PC-3 (cell line): Measurements from ENCODE around the gene ROS1. TPM values are rescaled to one million over a fixed set of nuclear protein-coding genes. Genes with fewer than 3 reads are reported as not detected.

Source experiments
- ATAC-seq: fragments of 200-7000 bp; cut with Tn5 transposase; 2 replicates; pipeline ENCODE4 v1.9.1; 2020; ENCODE audit warnings: mild to moderate bottlenecking, moderate library complexity
- BruUV-seq: library from RNA; stranded (reverse); fragments of 400-500 nt; replicated peaks from 2 replicates; lab custom pipeline; 2021; lab: Mats Ljungman, UMichigan
- CTCF ChIA-PET: fragments of 300-600 bp; sonication (Branson Sonifier 250); formaldehyde crosslinking; loops from one replicate; lab custom pipeline; 2022; ENCODE audit warnings: antibody characterized with exemption; lab: Charles Lee
- POLR2A ChIA-PET: fragments of 300-600 bp; sonication (Branson Sonifier 250); formaldehyde crosslinking; loops from one replicate; lab custom pipeline; 2022; ENCODE audit warnings: antibody characterized with exemption; ENCODE audit not compliant: unreplicated experiment; lab: Charles Lee
- DNase-seq: peaks from one replicate; pipeline ENCODE4 v3.0.0-alpha.2; 2015
- H2AFZ ChIP-seq: fragments of 300-600 bp; sonication (generic); 2 replicates; pipeline ENCODE4 v1.6.0; 2016; ENCODE audit warnings: antibody characterized with exemption, low read length
- H3F3A ChIP-seq: fragments of 300-600 bp; sonication (generic); one replicate; pipeline ENCODE4 v1.6.0; 2017; ENCODE audit warnings: antibody characterized with exemption, low read length, control low read depth, mild to moderate bottlenecking; ENCODE audit not compliant: unreplicated experiment
- H3K27ac ChIP-seq: fragments of 300-600 bp; sonication (generic); 2 replicates; pipeline ENCODE4 v1.5.1; 2016; ENCODE audit warnings: mild to moderate bottlenecking, low read length
- H3K27me3 ChIP-seq: fragments of 300-600 bp; sonication (generic); 2 replicates; pipeline ENCODE4 v1.6.1; 2016; ENCODE audit warnings: low read length, mixed read lengths
- H3K36me3 ChIP-seq: fragments of 300-600 bp; sonication (generic); 2 replicates; pipeline ENCODE4 v1.6.1; 2016; ENCODE audit warnings: low read depth, mixed run types, low read length, mixed read lengths
- H3K4me1 ChIP-seq: fragments of 300-600 bp; sonication (generic); 2 replicates; pipeline ENCODE4 v1.5.1; 2016; ENCODE audit warnings: low read length; ENCODE audit not compliant: insufficient read depth
- H3K4me2 ChIP-seq: fragments of 300-600 bp; sonication (generic); 2 replicates; pipeline ENCODE4 v1.6.0; 2016; ENCODE audit warnings: low read length
- H3K4me3 ChIP-seq: fragments of 300-600 bp; sonication (generic); 2 replicates; pipeline ENCODE4 v1.5.1; 2016; ENCODE audit warnings: mild to moderate bottlenecking, low read length, mixed read lengths
- H3K79me2 ChIP-seq: fragments of 300-600 bp; sonication (generic); 2 replicates; pipeline ENCODE4 v1.6.1; 2017; ENCODE audit warnings: low read length, mixed read lengths
- H3K9ac ChIP-seq: fragments of 300-600 bp; sonication (generic); 2 replicates; pipeline ENCODE4 v1.6.0; 2016; ENCODE audit warnings: mild to moderate bottlenecking, low read length
- H3K9me2 ChIP-seq: fragments of 300-600 bp; sonication (generic); replicated peaks from 2 replicates; pipeline ENCODE4 v1.6.1; 2016; ENCODE audit warnings: mixed run types, low read length, mixed read lengths
- H3K9me3 ChIP-seq: fragments of 300-600 bp; sonication (generic); 2 replicates; pipeline ENCODE4 v1.6.1; 2016; ENCODE audit warnings: low read length, mixed read lengths
- H4K20me1 ChIP-seq: fragments of 300-600 bp; sonication (generic); 2 replicates; pipeline ENCODE4 v1.6.1; 2016; ENCODE audit warnings: low read length, mixed read lengths
- EZH2 ChIP-seq: fragments of 300-600 bp; sonication (generic); IDR thresholded peaks from one replicate; pipeline ENCODE4 v1.6.1; 2017; ENCODE audit warnings: antibody characterized with exemption, mild to moderate bottlenecking, low read length; ENCODE audit not compliant: unreplicated experiment
- EZH2phosphoT487 ChIP-seq: fragments of 300-600 bp; sonication (generic); IDR thresholded peaks from 2 replicates; pipeline ENCODE4 v1.6.1; 2018; ENCODE audit warnings: mild to moderate bottlenecking, antibody characterized with exemption, low read length, borderline replicate concordance
- intact Hi-C: fragments of 100-400 bp; cut with micrococcal nuclease; formaldehyde crosslinking; loops from 2 replicates; pipeline ENCODE4 v1.9.0; 2023
- total RNA-seq: library from RNA; depleted of rRNA; stranded (reverse); fragments of >200 nt; gene quantifications from 2 replicates; pipeline ENCODE4 v1.2.3, GENCODE V29; 2014
- TF ChIP-seq, protein P1 (sequence below): fragments of 300-600 bp; sonication (generic); conservative IDR thresholded peaks from 2 replicates; pipeline ENCODE4 v1.5.1; 2017; ENCODE audit warnings: antibody characterized with exemption, low read depth, mild to moderate bottlenecking, low read length

Gene ROS1
- total RNA-seq, 1 experiment from 2014 or later, result 0.07 TPM

GRCh38 chr6:117303323-117303722 is 122.4 kb downstream of the ROS1 start:
- Histone ChIP-seq H3K9me3 (no peaks in the 10 kb centered on the region), H4K20me1 (no peaks in the 10 kb centered on the region), H3K27me3 (no peaks in the 10 kb centered on the region), H3K36me3 (no peaks in the 10 kb centered on the region), H3F3A (no peaks in the 10 kb centered on the region), H3K4me1 (no peaks in the 10 kb centered on the region), H3K9ac (no peak overlapping the region), H3K9me2 (no peaks in the 10 kb centered on the region), H3K4me2 (no peak overlapping the region), H3K27ac (no peak overlapping the region), H3K79me2 (no peaks in the 10 kb centered on the region), H2AFZ (no peak overlapping the region), H3K4me3 (no peak overlapping the region)
- intact Hi-C loops, result no loop called here
- no TSS peak for BruUV-seq
- ATAC-seq (no peak), DNase-seq (no peak)
- POLR2A ChIA-PET, result no interaction called here
- CTCF ChIA-PET, result no interaction called here
- TF ChIP-seq EZH2, result no peak
- TF ChIP-seq EZH2phosphoT487, result no peak
- TF ChIP-seq, protein P1, sequence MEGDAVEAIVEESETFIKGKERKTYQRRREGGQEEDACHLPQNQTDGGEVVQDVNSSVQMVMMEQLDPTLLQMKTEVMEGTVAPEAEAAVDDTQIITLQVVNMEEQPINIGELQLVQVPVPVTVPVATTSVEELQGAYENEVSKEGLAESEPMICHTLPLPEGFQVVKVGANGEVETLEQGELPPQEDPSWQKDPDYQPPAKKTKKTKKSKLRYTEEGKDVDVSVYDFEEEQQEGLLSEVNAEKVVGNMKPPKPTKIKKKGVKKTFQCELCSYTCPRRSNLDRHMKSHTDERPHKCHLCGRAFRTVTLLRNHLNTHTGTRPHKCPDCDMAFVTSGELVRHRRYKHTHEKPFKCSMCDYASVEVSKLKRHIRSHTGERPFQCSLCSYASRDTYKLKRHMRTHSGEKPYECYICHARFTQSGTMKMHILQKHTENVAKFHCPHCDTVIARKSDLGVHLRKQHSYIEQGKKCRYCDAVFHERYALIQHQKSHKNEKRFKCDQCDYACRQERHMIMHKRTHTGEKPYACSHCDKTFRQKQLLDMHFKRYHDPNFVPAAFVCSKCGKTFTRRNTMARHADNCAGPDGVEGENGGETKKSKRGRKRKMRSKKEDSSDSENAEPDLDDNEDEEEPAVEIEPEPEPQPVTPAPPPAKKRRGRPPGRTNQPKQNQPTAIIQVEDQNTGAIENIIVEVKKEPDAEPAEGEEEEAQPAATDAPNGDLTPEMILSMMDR, result no peak

DNA sequence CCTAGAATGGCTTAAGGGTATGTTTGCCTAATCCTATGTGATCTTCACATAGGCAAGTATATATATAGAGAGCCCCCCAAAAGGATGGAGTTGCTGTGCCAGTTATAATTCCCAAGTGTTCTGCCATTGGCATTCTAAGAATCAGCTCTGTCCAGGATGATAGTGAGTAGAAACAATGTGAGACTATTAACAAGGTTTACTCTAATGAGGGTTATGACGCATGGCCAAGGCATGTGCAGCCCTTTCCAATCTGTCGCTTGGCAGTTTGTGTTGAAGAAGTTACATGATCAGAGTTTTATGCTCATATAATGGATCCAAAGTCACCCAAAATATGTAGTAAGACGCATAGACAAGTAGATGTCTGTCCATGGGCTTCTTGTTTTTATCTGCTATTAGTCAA is 126.8 kb downstream of the ROS1 start:
- Histone ChIP-seq H3K4me3 (no peak overlapping the region), H3K36me3 (no peaks in the 10 kb centered on the region), H3K4me1 (no peaks in the 10 kb centered on the region), H3K27ac (no peak overlapping the region), H4K20me1 (no peaks in the 10 kb centered on the region), H3K9me3 (no peaks in the 10 kb centered on the region), H3F3A (no peaks in the 10 kb centered on the region), H2AFZ (no peak overlapping the region), H3K9me2 (no peaks in the 10 kb centered on the region), H3K4me2 (no peak overlapping the region), H3K79me2 (no peaks in the 10 kb centered on the region), H3K27me3 (no peaks in the 10 kb centered on the region), H3K9ac (no peak overlapping the region)
- CTCF ChIA-PET, result no interaction called here
- POLR2A ChIA-PET, result no interaction called here
- no peak for ATAC-seq
- no peak for DNase-seq
- no peak for TF ChIP-seq EZH2
- TF ChIP-seq, protein P1, result no peak
- TF ChIP-seq EZH2phosphoT487, result no peak
- intact Hi-C loops, result no loop called here
- BruUV-seq, result no TSS peak

GRCh38 chr6:117290173-117290846 is 135.4 kb downstream of the ROS1 start:
- Histone ChIP-seq H3F3A (no peaks in the 10 kb centered on the region), H3K36me3 (no peaks in the 10 kb centered on the region), H3K9me3 (no peaks in the 10 kb centered on the region), H3K79me2 (no peaks in the 10 kb centered on the region), H2AFZ (no peak overlapping the region), H3K27ac (no peak overlapping the region), H4K20me1 (no peaks in the 10 kb centered on the region), H3K27me3 (no peaks in the 10 kb centered on the region), H3K9ac (no peak overlapping the region), H3K9me2 (no peaks in the 10 kb centered on the region), H3K4me2 (no peak overlapping the region), H3K4me3 (no peak overlapping the region), H3K4me1 (no peaks in the 10 kb centered on the region)
- no peak for DNase-seq
- BruUV-seq, result no TSS peak
- ChIA-PET CTCF (no interaction called here), POLR2A (no interaction called here)
- TF ChIP-seq EZH2, result no peak
- no peak for TF ChIP-seq EZH2phosphoT487
- TF ChIP-seq, protein P1, result no peak
- intact Hi-C loops, result no loop called here
- ATAC-seq, result no peak
